ENCODE measurements around the gene KATNAL2.

KATNAL2 gene

DNA sequence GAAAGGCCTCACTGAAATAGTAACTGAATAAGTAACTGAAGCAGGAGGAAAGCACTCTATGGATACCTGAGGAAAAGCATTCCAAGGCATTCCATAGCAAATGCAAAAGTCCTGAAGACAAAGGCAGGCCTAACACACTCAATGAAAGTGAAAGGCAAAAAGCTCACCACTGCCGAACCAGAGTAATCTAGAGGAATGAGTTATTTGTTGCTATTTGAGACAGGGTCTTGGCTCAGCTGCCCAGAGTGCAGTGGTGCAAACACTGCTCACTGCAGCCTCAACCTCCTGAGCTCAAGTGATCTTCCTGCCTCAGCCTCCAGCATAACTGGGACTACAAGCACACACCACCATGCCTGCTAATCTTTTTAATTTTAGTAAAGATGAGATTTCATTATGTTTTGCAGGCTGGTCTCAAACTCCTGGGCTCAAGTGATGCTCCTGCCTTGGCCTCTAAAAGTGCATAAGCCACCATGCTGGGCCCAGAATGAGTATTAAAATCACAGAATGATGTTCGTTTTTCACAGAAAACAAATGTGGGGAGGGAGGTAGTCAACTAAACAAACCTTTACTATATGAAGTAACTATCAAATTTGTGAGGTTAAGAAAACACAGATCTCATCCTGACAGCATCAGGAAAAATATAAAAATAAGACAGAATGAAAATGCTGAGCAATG, 18.0 kb upstream of the KATNAL2 start:
- H3K27me3 ChIP-seq (ENCODE audit: insufficient read depth, low read depth, severe bottlenecking), result no peaks in the 10 kb centered on the region
- no peak overlapping the region for H3K4me3 ChIP-seq (ENCODE audit: low read depth, low read length)
- TF ChIP-seq, protein P1, sequence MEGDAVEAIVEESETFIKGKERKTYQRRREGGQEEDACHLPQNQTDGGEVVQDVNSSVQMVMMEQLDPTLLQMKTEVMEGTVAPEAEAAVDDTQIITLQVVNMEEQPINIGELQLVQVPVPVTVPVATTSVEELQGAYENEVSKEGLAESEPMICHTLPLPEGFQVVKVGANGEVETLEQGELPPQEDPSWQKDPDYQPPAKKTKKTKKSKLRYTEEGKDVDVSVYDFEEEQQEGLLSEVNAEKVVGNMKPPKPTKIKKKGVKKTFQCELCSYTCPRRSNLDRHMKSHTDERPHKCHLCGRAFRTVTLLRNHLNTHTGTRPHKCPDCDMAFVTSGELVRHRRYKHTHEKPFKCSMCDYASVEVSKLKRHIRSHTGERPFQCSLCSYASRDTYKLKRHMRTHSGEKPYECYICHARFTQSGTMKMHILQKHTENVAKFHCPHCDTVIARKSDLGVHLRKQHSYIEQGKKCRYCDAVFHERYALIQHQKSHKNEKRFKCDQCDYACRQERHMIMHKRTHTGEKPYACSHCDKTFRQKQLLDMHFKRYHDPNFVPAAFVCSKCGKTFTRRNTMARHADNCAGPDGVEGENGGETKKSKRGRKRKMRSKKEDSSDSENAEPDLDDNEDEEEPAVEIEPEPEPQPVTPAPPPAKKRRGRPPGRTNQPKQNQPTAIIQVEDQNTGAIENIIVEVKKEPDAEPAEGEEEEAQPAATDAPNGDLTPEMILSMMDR (IDR thresholded peaks at IDR 0.05; ENCODE audit: low read depth, low read length), result no peak
- H3K27ac ChIP-seq, result no peak overlapping the region
- H3K36me3 ChIP-seq, result peaks cover 4% of the 10 kb centered on the region; the same call in 1 of the 2 replicates
- no peak for DNase-seq
- H3K9me3 ChIP-seq (ENCODE audit: severe bottlenecking), result no peaks in the 10 kb centered on the region

DNA sequence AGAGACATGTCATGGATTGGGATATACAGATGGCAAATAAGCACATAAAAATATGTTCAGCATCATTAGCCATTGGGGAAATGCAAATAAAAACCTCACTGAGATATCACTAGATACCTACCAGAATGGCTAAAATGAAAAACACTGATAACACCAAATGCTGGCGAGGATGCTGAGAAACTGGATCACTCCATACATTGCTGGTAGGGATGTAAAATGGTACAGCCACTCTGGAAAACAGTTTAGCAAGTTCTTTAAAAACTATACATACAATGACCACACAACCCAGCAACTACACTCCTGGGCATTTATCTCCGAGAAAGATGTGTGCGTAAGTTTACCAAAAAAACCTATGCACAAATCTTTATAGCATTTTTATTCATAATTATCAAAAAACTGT, 14.0 kb upstream of the KATNAL2 start:
- H3K9me3 ChIP-seq (ENCODE audit: severe bottlenecking), result no peaks in the 10 kb centered on the region
- no peaks in the 10 kb centered on the region for H3K36me3 ChIP-seq
- no peak for DNase-seq
- H3K27me3 ChIP-seq (ENCODE audit: insufficient read depth, low read depth, severe bottlenecking), result no peaks in the 10 kb centered on the region
- H3K4me3 ChIP-seq (ENCODE audit: low read depth, low read length), result no peak overlapping the region
- no peak overlapping the region for H3K27ac ChIP-seq
- TF ChIP-seq, protein P1 (IDR thresholded peaks at IDR 0.05; ENCODE audit: low read depth, low read length), result no peak

DNA sequence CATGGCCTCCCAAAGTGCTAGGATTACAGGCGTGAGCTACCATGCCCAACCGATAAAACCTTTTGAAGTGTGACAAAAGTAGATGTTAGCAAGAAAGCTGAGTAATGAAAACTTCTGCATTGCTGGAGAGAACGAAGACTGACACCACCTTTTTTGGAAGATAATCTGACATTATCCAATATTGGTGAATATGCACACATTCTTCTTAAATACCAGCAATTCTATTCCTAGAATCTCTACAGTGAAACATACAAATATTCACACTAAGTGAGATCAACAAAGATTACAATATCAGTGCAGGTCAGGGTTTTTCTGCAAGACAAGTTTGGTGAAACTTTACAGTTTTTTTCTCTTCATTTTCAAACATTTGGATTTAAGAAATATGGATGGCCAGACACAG, 7.9 kb upstream of the KATNAL2 start:
- DNase-seq, result no peak
- TF ChIP-seq, protein P1 (IDR thresholded peaks at IDR 0.05; ENCODE audit: low read depth, low read length), result no peak
- Histone ChIP-seq H3K9me3 (ENCODE audit: severe bottlenecking) (no peaks in the 10 kb centered on the region), H3K4me3 (ENCODE audit: low read depth, low read length) (no peak overlapping the region), H3K36me3 (no peaks in the 10 kb centered on the region; the same call in 1 of the 2 replicates), H3K27ac (no peak overlapping the region), H3K27me3 (ENCODE audit: insufficient read depth, low read depth, severe bottlenecking) (no peaks in the 10 kb centered on the region)

DNA sequence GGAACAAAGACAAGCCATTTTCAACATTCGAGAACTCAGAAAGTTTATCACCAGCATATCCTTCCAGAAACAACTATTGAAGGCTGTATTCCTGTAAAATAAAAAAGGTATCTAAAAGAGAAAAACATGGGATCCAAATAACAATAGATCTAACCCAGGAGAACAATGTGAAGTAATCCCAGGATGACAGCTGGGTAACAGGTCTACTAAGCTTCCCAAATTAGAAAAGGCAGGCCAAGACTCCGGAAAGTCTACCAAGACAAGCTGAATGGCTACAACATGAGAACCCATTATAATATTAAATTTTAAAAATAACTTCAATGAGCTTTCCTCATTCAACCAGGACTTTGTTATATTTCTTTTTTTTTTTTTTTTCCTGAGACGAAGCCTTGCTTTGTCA, 6.5 kb upstream of the KATNAL2 start:
- DNase-seq, result no peak
- TF ChIP-seq, protein P1 (IDR thresholded peaks at IDR 0.05; ENCODE audit: low read depth, low read length), result no peak
- H3K4me3 ChIP-seq (ENCODE audit: low read depth, low read length), result no peak overlapping the region
- no peaks in the 10 kb centered on the region for H3K27me3 ChIP-seq (ENCODE audit: insufficient read depth, low read depth, severe bottlenecking)
- no peaks in the 10 kb centered on the region; the same call in none of the 2 replicates for H3K36me3 ChIP-seq
- H3K27ac ChIP-seq, result no peak overlapping the region
- H3K9me3 ChIP-seq (ENCODE audit: severe bottlenecking), result no peaks in the 10 kb centered on the region

DNA sequence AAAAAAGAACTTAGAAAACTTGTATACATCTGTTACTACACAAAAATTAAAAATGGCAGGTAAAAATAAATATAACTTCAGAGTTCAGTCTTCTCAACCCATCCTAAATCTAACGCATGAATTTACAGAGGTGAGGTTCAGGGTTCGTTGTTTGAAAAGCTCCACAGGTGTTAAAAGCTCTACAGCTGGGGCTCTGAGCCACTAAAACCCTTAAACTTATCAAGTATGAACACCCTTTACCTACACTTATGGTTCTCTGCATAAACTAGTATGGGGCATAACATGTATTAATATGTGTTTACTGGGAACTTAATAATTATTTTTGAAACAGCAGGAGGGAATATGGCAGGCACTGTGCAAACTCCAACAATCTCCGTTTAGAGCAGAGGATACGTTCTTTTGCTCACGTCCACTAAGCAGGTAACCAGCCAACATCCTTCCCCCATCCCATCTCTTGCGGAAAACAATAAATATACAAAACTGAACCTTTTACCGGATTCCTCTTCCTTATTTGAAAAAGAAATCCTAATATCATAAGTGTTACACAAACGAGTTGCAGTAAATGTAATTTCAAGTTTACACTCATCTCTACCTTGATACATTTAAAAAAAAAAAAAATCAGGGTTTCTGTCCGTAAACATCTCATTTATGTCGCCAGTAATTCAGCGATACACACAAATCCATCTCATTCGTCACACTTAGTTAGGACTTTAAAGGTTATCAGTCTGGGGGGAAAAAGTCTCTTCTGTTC, 1.4 kb upstream of the KATNAL2 start:
- no peak overlapping the region; the same call in 1 of the 2 replicates for H3K27ac ChIP-seq
- TF ChIP-seq, protein P1 (IDR thresholded peaks at IDR 0.05; ENCODE audit: low read depth, low read length), result no peak
- DNase-seq, result no peak
- H3K9me3 ChIP-seq (ENCODE audit: severe bottlenecking), result peaks cover 6% of the 10 kb centered on the region
- H3K36me3 ChIP-seq, result no peaks in the 10 kb centered on the region; the same call in 1 of the 2 replicates
- no peaks in the 10 kb centered on the region for H3K27me3 ChIP-seq (ENCODE audit: insufficient read depth, low read depth, severe bottlenecking)
- H3K4me3 ChIP-seq (ENCODE audit: low read depth, low read length), result peak overlapping the region; percentile 93

Measured in WERI-Rb-1 (cell line).